Measurements from ENCODE around the gene EPHA1.

- TF ChIP-seq RAD21 (IDR thresholded peaks at IDR 0.05; ENCODE audit: low read length) (no peak), CTCF (conservative IDR thresholded peaks at IDR 0.05; ENCODE audit: low read depth, low read length) (no peak), POLR2A (IDR thresholded peaks at IDR 0.05; ENCODE audit: low read depth, low read length) (no peak), MAFK (IDR thresholded peaks at IDR 0.05; ENCODE audit: low read depth, low read length) (no peak), MAZ (IDR thresholded peaks at IDR 0.05; ENCODE audit: borderline replicate concordance, low read depth, low read length) (no peak), RCOR1 (IDR thresholded peaks at IDR 0.05; ENCODE audit: insufficient replicate concordance, low read length) (no peak), CEBPB (IDR thresholded peaks at IDR 0.05; ENCODE audit: low read depth, low read length) (no peak), CHD1 (IDR thresholded peaks at IDR 0.05; ENCODE audit: low read depth, low read length) (no peak), SMC3 (IDR thresholded peaks at IDR 0.05; ENCODE audit: low read depth, low read length) (no peak), BHLHE40 (IDR thresholded peaks at IDR 0.05; ENCODE audit: low read depth, low read length) (no peak), USF2 (IDR thresholded peaks at IDR 0.05; ENCODE audit: low read depth, low read length) (no peak), MXI1 (IDR thresholded peaks at IDR 0.05; ENCODE audit: borderline replicate concordance, low read depth, low read length) (no peak)
Measured at GRCh38 chr7:143435266-143435665, 26.6 kb upstream of the EPHA1 start.

All from IMR-90 (cell line).